ENCODE results near the gene NR1H4. TPM values are rescaled to one million over a fixed set of nuclear protein-coding genes. Genes with fewer than 3 reads are reported as not detected.

The NR1H4 gene
- total and polyA plus RNA-seq, 2 donors from 2014 or later, result 42.2 to 62.6 TPM

GRCh38 chr12:100565987-100566545 is 92.4 kb downstream of the NR1H4 start:
- DNase-seq (no peak), FAIRE-seq (no peak)
- no peak overlapping the region for H3K9ac ChIP-seq (ENCODE audit: low read length in 3 of 3)
- H3K27me3 ChIP-seq (ENCODE audit: control insufficient read depth, insufficient read depth, low read length), result no peaks in the 10 kb centered on the region
- no peak for TF ChIP-seq CTCF (IDR thresholded peaks at IDR 0.05; ENCODE audit: borderline replicate concordance, extremely low read depth, insufficient read depth)
- no peaks in the 10 kb centered on the region for H3K9me3 ChIP-seq (ENCODE audit: control insufficient read depth in 2 of 3, insufficient read depth in 1 of 3, low read length in 3 of 3)
- intact Hi-C loops (cut with DNase I), result no loop called here
- H3K27ac ChIP-seq (ENCODE audit: low read depth in 2 of 2, low read length in 2 of 2), result no peak overlapping the region
- H3K36me3 ChIP-seq (ENCODE audit: control insufficient read depth in 2 of 3, insufficient read depth in 3 of 3, low read length in 3 of 3), result no peaks in the 10 kb centered on the region
- H3K4me3 ChIP-seq (ENCODE audit: low read length in 3 of 3), result no peak overlapping the region
- H3K4me1 ChIP-seq (ENCODE audit: control insufficient read depth in 2 of 3, insufficient read depth in 2 of 3, low read depth in 1 of 3, low read length in 3 of 3), result no peaks in the 10 kb centered on the region

- Histone ChIP-seq H3K27ac (ENCODE audit: low read depth in 2 of 2, low read length in 2 of 2) (no peak overlapping the region), H3K36me3 (ENCODE audit: control insufficient read depth in 2 of 3, insufficient read depth in 3 of 3, low read length in 3 of 3) (no peaks in the 10 kb centered on the region), H3K9ac (ENCODE audit: low read length in 3 of 3) (no peak overlapping the region), H3K27me3 (ENCODE audit: control insufficient read depth, insufficient read depth, low read length) (no peaks in the 10 kb centered on the region), H3K4me1 (ENCODE audit: control insufficient read depth in 2 of 3, insufficient read depth in 2 of 3, low read depth in 1 of 3, low read length in 3 of 3) (no peaks in the 10 kb centered on the region), H3K4me3 (ENCODE audit: low read length in 3 of 3) (no peak overlapping the region), H3K9me3 (ENCODE audit: control insufficient read depth in 2 of 3, insufficient read depth in 1 of 3, low read length in 3 of 3) (no peaks in the 10 kb centered on the region)
- TF ChIP-seq CTCF (IDR thresholded peaks at IDR 0.05; ENCODE audit: borderline replicate concordance, extremely low read depth, insufficient read depth), result no peak
- peak in 1 of 5 donors; percentile 3 for DNase-seq
- intact Hi-C loops (cut with DNase I), result no loop called here
- FAIRE-seq, result no peak
Measured at GRCh38 chr12:100566887-100567637, 93.4 kb downstream of the NR1H4 start.

- no peaks in the 10 kb centered on the region for H3K36me3 ChIP-seq (ENCODE audit: control insufficient read depth in 2 of 3, insufficient read depth in 3 of 3, low read length in 3 of 3)
- H3K27ac ChIP-seq (ENCODE audit: low read depth in 2 of 2, low read length in 2 of 2), result no peak overlapping the region
- H3K9me3 ChIP-seq (ENCODE audit: control insufficient read depth in 2 of 3, insufficient read depth in 1 of 3, low read length in 3 of 3), result no peaks in the 10 kb centered on the region
- no peak overlapping the region for H3K4me3 ChIP-seq (ENCODE audit: low read length in 3 of 3)
- no peak for TF ChIP-seq CTCF (IDR thresholded peaks at IDR 0.05; ENCODE audit: borderline replicate concordance, extremely low read depth, insufficient read depth)
- no peaks in the 10 kb centered on the region for H3K27me3 ChIP-seq (ENCODE audit: control insufficient read depth, insufficient read depth, low read length)
- intact Hi-C loops (cut with DNase I), result no loop called here
- no peak overlapping the region for H3K9ac ChIP-seq (ENCODE audit: low read length in 3 of 3)
- FAIRE-seq (no peak), DNase-seq (no peak)
- peaks cover 0 to 1% (median 0%) of the 10 kb centered on the region in 3 donors for H3K4me1 ChIP-seq (ENCODE audit: control insufficient read depth in 2 of 3, insufficient read depth in 2 of 3, low read depth in 1 of 3, low read length in 3 of 3)
Measured at GRCh38 chr12:100567945-100568344, 94.3 kb downstream of the NR1H4 start.
